GM12875 (cell line): Measurements from ENCODE around the gene ANXA2R.
"Not testable (repeated sequence)": the region's sequence is repeated elsewhere in the genome, so short reads cannot be mapped to it uniquely, and the experiment has no call there.

ENCODE experiments used
- H3K4me3 ChIP-seq: one replicate; pipeline ENCODE4 v1.5.1; 2011; ENCODE audit warnings: low read depth, low read length, control low read depth
- TF ChIP-seq, protein P1 (sequence below): IDR thresholded peaks from 2 replicates; pipeline ENCODE4 v1.5.1; 2011; ENCODE audit warnings: low read depth, mild to moderate bottlenecking, control low read depth, inconsistent platforms, low read length, moderate library complexity, borderline replicate concordance; ENCODE audit not compliant: insufficient read depth

ANXA2R gene, protein sequence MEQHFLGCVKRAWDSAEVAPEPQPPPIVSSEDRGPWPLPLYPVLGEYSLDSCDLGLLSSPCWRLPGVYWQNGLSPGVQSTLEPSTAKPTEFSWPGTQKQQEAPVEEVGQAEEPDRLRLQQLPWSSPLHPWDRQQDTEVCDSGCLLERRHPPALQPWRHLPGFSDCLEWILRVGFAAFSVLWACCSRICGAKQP

DNA sequence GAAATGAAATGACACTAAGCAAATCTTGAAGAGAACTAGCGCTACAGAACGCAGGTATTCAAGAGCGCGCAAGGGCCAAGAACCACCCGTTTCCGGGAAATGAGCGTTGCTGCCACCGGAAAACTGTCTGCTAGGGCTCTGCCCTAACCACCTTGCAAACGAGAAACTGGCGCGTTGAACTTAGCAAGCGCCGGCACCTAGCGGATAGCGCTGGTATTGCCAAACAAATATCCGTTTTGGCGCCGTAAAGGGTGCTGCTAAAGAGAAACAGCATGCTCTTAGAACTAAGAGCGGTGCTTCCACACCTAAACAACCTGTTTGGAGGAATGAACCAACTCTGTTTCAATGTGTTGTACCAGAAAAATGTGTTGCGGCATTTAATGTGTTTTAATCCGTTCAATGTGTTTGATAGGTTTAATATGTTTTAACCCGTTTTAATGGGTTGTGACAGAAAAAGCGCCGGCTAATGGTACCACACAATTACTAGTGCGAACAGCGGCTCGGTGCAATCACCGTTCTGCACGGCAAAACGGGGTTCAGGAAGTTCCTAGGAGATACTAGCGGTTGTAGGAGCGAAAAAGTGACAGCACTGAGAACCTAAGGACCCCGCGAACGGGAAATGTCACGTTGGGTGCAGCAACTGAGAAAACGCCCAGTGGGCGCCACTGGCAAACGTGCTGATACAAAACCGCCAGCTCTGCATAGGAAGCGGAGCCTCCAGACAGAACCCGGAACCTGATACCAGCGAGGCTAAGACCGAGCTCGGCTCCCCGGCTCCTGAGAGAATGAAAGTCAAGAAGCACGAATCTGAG, at the start of gene ANXA2R:
TSS of gene ANXA2R (minus strand) at position 33 of the 812 bp plus-strand sequence. CDS start 273 bp downstream, outside the sequence.
- H3K4me3 ChIP-seq, result peak within 1 kb of the TSS; percentile 76
- TF ChIP-seq, protein P1, sequence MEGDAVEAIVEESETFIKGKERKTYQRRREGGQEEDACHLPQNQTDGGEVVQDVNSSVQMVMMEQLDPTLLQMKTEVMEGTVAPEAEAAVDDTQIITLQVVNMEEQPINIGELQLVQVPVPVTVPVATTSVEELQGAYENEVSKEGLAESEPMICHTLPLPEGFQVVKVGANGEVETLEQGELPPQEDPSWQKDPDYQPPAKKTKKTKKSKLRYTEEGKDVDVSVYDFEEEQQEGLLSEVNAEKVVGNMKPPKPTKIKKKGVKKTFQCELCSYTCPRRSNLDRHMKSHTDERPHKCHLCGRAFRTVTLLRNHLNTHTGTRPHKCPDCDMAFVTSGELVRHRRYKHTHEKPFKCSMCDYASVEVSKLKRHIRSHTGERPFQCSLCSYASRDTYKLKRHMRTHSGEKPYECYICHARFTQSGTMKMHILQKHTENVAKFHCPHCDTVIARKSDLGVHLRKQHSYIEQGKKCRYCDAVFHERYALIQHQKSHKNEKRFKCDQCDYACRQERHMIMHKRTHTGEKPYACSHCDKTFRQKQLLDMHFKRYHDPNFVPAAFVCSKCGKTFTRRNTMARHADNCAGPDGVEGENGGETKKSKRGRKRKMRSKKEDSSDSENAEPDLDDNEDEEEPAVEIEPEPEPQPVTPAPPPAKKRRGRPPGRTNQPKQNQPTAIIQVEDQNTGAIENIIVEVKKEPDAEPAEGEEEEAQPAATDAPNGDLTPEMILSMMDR, result peak; percentile 81

DNA sequence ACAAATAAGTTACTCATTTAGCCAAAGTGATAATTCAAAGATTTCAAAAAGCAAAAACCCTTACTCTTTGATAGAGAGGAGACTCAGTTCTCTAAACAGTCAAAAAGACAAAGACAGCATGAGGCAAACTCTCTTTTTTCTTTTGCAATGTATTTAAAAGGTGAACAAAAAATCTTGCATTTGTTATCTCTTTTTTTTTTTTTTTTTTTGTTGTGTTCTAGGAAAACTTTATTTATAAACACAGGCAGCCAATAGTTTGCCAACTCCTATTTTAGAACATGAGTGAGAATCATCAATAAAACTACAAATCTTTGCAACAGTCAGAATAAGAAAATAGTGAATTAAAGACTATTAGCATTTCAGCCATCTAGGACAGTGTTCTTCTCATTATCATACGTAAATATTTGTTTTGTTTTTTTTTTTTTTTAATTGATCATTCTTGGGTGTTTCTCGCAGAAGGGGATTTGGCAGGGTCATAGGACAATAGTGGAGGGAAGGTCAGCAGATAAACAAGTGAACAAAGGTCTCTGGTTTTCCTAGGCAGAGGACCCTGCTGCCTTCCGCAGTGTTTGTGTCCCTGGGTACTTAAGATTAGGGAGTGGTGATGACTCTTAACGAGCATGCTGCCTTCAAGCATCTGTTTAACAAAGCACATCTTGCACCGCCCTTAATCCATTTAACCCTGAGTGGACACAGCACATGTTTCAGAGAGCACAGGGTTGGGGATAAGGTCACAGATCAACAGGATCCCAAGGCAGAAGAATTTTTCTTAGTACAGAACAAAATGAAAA, 46.2 kb upstream of the ANXA2R start:
- H3K4me3 ChIP-seq, result not testable (repeated sequence)

DNA sequence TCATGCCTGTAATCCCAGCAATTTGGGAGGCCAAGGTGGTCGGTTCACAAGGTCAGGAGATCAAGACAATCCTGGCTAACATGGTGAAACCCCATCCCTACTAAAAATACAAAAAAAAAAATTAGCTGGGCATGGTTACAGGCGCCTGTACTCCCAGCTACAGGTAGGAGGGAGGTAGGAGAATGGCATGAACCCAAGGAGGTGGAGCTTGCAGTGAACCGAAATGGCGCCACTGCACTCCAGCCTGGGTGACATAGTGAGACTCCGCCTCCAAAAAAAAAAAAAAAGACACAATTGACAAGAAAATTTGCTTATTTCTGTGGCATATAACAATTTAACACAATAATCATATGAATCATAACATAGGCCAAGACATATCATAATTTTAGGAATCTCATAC, 45.3 kb upstream of the ANXA2R start:
- no peak overlapping the region for H3K4me3 ChIP-seq
- TF ChIP-seq, protein P1, result no peak

DNA sequence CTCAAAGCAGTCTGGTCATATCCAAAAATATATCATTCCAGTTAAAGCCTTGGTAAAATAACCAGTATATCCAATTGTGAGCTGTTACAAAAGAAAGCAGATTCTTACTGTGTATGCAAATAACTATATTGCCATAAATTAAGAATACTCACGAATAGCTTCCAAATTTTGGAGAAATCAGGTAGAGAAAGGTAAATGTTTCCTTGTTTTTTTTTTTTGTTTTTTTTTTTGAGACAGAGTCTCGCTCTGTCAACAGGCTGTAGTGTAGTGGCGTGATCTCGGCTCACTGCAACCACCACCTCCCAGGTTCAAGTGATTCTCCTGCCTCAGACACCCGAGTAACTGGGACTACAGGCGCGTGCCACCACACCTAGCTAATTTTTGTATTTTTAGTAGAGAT, 44.3 kb upstream of the ANXA2R start:
- not testable (repeated sequence) for H3K4me3 ChIP-seq

DNA sequence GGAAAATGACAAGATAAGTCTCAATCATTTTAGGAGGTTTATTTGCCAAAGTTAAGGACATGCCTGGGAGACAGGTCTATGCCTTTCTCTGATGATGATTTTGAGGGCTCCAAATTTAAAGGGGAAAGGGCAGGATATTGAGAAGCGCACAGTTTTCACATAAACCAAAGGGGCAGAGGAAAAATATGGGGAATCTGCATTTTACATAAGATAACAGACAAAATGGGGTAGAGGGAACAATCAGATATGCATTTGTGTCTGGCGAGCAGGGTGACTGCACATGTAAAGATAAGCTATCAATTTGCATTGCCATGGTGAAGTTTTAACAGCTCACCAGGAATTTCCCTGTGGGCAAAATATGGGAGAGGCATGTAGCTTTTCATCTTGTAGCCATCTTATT, 41.2 kb upstream of the ANXA2R start:
- not testable (repeated sequence) for H3K4me3 ChIP-seq

DNA sequence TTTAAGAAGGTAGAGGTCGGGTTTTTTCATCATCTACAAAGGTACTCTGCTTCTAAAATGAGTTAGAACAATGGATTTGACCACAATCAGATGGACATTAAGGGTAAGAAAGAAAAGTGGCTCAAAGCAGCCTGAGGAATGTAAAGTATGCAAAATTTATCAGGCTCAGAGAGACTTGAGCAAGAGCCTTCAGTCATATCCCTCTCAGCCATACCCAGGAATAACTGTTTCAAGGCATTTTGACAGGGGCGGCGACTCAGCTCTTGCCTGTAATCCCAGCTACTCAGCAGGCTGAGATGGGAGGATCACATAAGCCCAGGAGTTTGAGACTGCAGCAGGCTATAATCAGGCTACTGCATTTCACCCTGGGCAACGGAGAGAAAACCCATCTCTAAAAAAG, 38.8 kb upstream of the ANXA2R start:
- TF ChIP-seq, protein P1, result no peak
- H3K4me3 ChIP-seq, result no peak overlapping the region

DNA sequence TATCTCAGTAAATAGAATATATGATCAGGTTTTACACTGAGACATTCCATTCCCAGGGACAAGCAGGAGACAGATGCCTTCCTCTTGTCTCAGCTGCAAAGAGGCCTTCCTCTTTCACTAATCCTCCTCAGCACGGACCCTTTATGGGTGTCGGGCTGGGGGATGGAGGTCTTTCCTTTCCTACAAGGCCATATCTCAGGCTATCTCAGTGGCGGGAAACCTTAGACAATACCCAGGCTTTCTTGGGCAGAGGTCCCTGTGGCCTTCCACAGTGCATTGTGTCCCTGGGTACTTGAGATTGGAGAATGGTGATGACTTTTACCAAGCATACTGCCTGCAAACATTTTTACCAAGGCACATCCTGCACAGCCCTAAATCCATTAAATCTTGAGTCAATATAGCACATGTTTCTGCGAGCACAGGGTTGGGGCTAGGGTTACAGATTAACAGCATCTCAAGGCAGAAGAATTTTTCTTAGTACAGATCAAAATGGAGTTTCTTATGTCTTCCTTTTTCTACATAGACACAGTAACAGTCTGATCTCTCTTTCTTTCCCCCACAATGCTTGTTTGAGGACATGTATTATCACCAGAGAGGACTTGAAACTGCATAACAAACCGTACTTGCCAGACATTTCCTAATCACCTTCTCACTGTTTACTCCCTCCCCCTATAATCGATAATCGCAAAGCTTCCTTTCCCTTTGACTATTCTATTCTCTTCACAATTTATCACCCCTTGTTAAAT, 37.5 kb upstream of the ANXA2R start:
- H3K4me3 ChIP-seq, result not testable (repeated sequence)

DNA sequence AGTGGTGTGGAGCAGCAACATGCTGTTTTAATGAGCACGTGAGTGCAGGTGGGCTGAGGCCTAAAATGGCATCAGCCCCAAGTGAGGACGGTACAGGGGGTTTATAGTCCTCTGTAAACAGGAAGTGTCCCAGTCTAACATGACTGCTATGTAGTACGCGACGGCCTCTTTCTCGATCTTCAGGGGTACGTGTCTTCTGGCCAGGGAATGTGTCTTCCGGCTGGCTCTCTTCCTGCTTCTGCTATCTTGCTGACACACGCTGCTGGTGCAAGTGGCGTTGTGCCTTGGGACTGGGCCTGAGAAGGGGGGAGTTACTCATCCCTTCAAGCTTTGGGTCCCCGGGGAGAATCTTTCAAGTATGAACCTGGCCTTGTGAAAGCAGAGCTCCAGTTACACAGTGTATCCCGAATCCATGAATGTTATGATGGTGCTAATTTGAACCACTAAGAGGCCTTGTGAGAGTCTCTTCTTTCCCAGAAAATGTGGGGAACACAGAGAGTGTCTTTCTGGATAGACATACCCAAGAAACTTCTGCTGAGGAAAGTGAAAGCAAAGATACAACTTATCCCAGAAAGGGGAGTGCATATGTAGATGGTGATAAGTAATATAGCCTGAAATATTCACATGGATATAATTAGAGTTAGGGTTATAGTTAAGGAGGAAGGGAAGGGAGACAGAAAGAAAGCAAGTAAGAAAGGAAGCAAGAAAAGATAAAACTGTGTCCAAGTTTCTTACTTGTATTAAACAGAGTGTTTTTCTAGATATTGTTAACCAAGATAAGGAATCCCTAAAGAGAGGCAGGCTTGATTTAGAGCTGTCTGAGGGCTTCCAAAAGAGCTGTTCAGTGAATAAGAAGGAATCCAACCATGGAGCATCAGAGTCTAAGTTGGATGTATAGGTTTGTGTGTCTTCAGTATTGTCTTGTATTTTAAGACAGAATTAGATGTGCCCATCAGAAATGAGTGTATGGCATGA, 35.5 kb upstream of the ANXA2R start:
- no peak overlapping the region for H3K4me3 ChIP-seq
- TF ChIP-seq, protein P1, result no peak
